ENCODE data around the gene COA5. TPM values are rescaled to one million over a fixed set of nuclear protein-coding genes. Genes with fewer than 3 reads are reported as not detected.

COA5 gene
- total and polyA plus RNA-seq, 2 experiments from 2014 or later, result 32.7 to 42.0 TPM

- Histone ChIP-seq H3K4me2 (ENCODE audit: unreplicated experiment) (no peak overlapping the region), H3K9me3 (ENCODE audit: low read depth) (no peaks in the 10 kb centered on the region), H3K4me1 (ENCODE audit: insufficient read depth) (no peaks in the 10 kb centered on the region), H4K20me1 (ENCODE audit: insufficient read depth) (no peaks in the 10 kb centered on the region), H3K4me3 (no peak overlapping the region), H3K27me3 (replicated peaks; ENCODE audit: insufficient read depth) (no peaks in the 10 kb centered on the region), H2AFZ (no peak overlapping the region), H3K9me2 (ENCODE audit: insufficient read depth) (no peaks in the 10 kb centered on the region), H3K9ac (no peak overlapping the region), H3K79me2 (ENCODE audit: insufficient read depth) (no peaks in the 10 kb centered on the region), H3F3A (ENCODE audit: insufficient read depth) (no peaks in the 10 kb centered on the region), H3K27ac (no peak overlapping the region), H3K36me3 (ENCODE audit: low read depth) (no peaks in the 10 kb centered on the region)
- no peak for TF ChIP-seq EZH2phosphoT487 (IDR thresholded peaks at IDR 0.05; ENCODE audit: insufficient read depth, low read depth)
- no peak for TF ChIP-seq EZH2 (IDR thresholded peaks at IDR 0.05; ENCODE audit: insufficient read depth, poor library complexity, severe bottlenecking)
- DNase-seq, result no peak
- 77 to 83% methylated on average over 10 of the region's 10 CpGs for WGBS, 2 experiments (ENCODE audit: low coverage in 1 of 2, low lambda C conversion rate in 2 of 2, missing lambda C conversion rate in 2 of 2)
- in situ Hi-C loops (cut with MboI), result no loop called here
Observed at GRCh38 chr2:98580656-98581284, 27.5 kb downstream of the COA5 start.

GRCh38 chr2:98579926-98580325, 28.4 kb downstream of the COA5 start:
- Histone ChIP-seq H3F3A (ENCODE audit: insufficient read depth) (no peaks in the 10 kb centered on the region), H4K20me1 (ENCODE audit: insufficient read depth) (no peaks in the 10 kb centered on the region), H3K9me3 (ENCODE audit: low read depth) (no peaks in the 10 kb centered on the region), H3K4me2 (ENCODE audit: unreplicated experiment) (no peak overlapping the region), H3K79me2 (ENCODE audit: insufficient read depth) (no peaks in the 10 kb centered on the region), H3K4me1 (ENCODE audit: insufficient read depth) (no peaks in the 10 kb centered on the region), H3K9ac (no peak overlapping the region), H3K27me3 (replicated peaks; ENCODE audit: insufficient read depth) (no peaks in the 10 kb centered on the region), H3K4me3 (no peak overlapping the region), H3K9me2 (ENCODE audit: insufficient read depth) (no peaks in the 10 kb centered on the region), H3K36me3 (ENCODE audit: low read depth) (no peaks in the 10 kb centered on the region), H2AFZ (no peak overlapping the region), H3K27ac (no peak overlapping the region)
- 88 to 93% methylated on average over 7 of the region's 7 CpGs for WGBS, 2 experiments (ENCODE audit: low coverage in 1 of 2, low lambda C conversion rate in 2 of 2, missing lambda C conversion rate in 2 of 2)
- DNase-seq, result no peak
- in situ Hi-C loops (cut with MboI), result no loop called here
- TF ChIP-seq EZH2phosphoT487 (IDR thresholded peaks at IDR 0.05; ENCODE audit: insufficient read depth, low read depth) (no peak), EZH2 (IDR thresholded peaks at IDR 0.05; ENCODE audit: insufficient read depth, poor library complexity, severe bottlenecking) (no peak)

GRCh38 chr2:98578231-98578630, 30.1 kb downstream of the COA5 start:
- Histone ChIP-seq H3K9ac (no peak overlapping the region), H2AFZ (no peak overlapping the region), H4K20me1 (ENCODE audit: insufficient read depth) (no peaks in the 10 kb centered on the region), H3K4me3 (no peak overlapping the region), H3K4me1 (ENCODE audit: insufficient read depth) (no peaks in the 10 kb centered on the region), H3F3A (ENCODE audit: insufficient read depth) (no peaks in the 10 kb centered on the region), H3K9me3 (ENCODE audit: low read depth) (no peaks in the 10 kb centered on the region), H3K27me3 (replicated peaks; ENCODE audit: insufficient read depth) (no peaks in the 10 kb centered on the region), H3K9me2 (ENCODE audit: insufficient read depth) (no peaks in the 10 kb centered on the region), H3K79me2 (ENCODE audit: insufficient read depth) (no peaks in the 10 kb centered on the region), H3K36me3 (ENCODE audit: low read depth) (no peaks in the 10 kb centered on the region), H3K27ac (no peak overlapping the region), H3K4me2 (ENCODE audit: unreplicated experiment) (no peak overlapping the region)
- DNase-seq, result no peak
- WGBS, 2 experiments (ENCODE audit: low coverage in 1 of 2, low lambda C conversion rate in 2 of 2, missing lambda C conversion rate in 2 of 2), result 91 to 92% methylated on average over 9 of the region's 9 CpGs
- in situ Hi-C loops (cut with MboI), result no loop called here
- no peak for TF ChIP-seq EZH2phosphoT487 (IDR thresholded peaks at IDR 0.05; ENCODE audit: insufficient read depth, low read depth)
- TF ChIP-seq EZH2 (IDR thresholded peaks at IDR 0.05; ENCODE audit: insufficient read depth, poor library complexity, severe bottlenecking), result no peak

- no peak for DNase-seq
- Histone ChIP-seq H3K27me3 (replicated peaks; ENCODE audit: insufficient read depth) (no peaks in the 10 kb centered on the region), H2AFZ (no peak overlapping the region), H3K4me3 (no peak overlapping the region), H3K36me3 (ENCODE audit: low read depth) (no peaks in the 10 kb centered on the region), H3K9me3 (ENCODE audit: low read depth) (no peaks in the 10 kb centered on the region), H3K4me1 (ENCODE audit: insufficient read depth) (no peaks in the 10 kb centered on the region), H3K4me2 (ENCODE audit: unreplicated experiment) (no peak overlapping the region), H3F3A (ENCODE audit: insufficient read depth) (no peaks in the 10 kb centered on the region), H3K9ac (no peak overlapping the region), H3K79me2 (ENCODE audit: insufficient read depth) (no peaks in the 10 kb centered on the region), H3K9me2 (ENCODE audit: insufficient read depth) (no peaks in the 10 kb centered on the region), H3K27ac (no peak overlapping the region), H4K20me1 (ENCODE audit: insufficient read depth) (no peaks in the 10 kb centered on the region)
- no peak for TF ChIP-seq EZH2phosphoT487 (IDR thresholded peaks at IDR 0.05; ENCODE audit: insufficient read depth, low read depth)
- TF ChIP-seq EZH2 (IDR thresholded peaks at IDR 0.05; ENCODE audit: insufficient read depth, poor library complexity, severe bottlenecking), result no peak
- WGBS, 2 experiments (ENCODE audit: low coverage in 1 of 2, low lambda C conversion rate in 2 of 2, missing lambda C conversion rate in 2 of 2), result 75 to 76% methylated on average over 10 of the region's 10 CpGs
- in situ Hi-C loops (cut with MboI), result no loop called here
Observed at GRCh38 chr2:98577313-98577712, 31.0 kb downstream of the COA5 start.
